Brain microvascular endothelial cell (primary cell): Measurements from ENCODE around the gene NMRK2.

Experiments used
- DNase-seq: peaks from one replicate; pipeline ENCODE4 v3.0.0-alpha.2; 2020
- H3K27ac ChIP-seq: fragments of 250-450 bp; sonication (Bioruptor Pico); 2 replicates; pipeline ENCODE4 v1.5.1; 2020; ENCODE audit warnings: mild to moderate bottlenecking, moderate library complexity
- H3K27me3 ChIP-seq: fragments of 250-450 bp; sonication (Bioruptor Pico); replicated peaks from 2 replicates; pipeline ENCODE4 v1.5.1; 2020; ENCODE audit warnings: mild to moderate bottlenecking
- H3K36me3 ChIP-seq: fragments of 250-450 bp; sonication (Bioruptor Pico); replicated peaks from 2 replicates; pipeline ENCODE4 v1.5.1; 2020; ENCODE audit warnings: mild to moderate bottlenecking
- H3K4me3 ChIP-seq: 2 replicates; pipeline ENCODE4 v1.5.1; 2011; ENCODE audit warnings: low read depth, mild to moderate bottlenecking, control low read depth, low read length, moderate library complexity
- in situ Hi-C: cut with HindIII; loops from 2 replicates; pipeline ENCODE4 v1.10.0; 2017; ENCODE audit warnings: low sequenced_read_pairs, low pct_ligation_motif_present
- TF ChIP-seq, protein P1 (sequence below): IDR thresholded peaks from 2 replicates; pipeline ENCODE4 v1.5.1; 2011; ENCODE audit warnings: low read depth, mild to moderate bottlenecking, moderate library complexity, low read length, control low read depth, inconsistent platforms; ENCODE audit errors: missing control alignments

The NMRK2 gene

DNA sequence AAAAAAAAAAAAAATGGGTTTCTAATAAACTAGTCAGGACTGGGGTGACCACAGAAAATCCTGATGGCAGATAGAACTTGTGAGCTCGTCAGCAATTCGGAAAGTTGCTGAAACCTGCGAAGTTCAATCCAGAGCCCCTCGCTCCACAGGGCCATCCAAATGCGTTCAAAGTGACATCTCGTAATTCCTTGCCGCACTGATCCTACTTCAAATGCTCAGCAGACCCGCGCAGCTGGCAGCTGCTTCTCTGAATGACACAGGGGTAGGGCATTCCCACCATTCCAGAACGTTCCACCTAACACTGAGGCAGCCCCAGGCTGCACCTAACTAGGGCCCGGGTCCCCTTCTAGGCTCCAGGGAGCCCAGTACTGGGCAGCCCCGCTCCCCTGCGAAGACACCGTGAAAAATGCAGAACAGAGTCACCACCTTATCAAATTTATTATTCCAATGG, 42.8 kb downstream of the NMRK2 start:
- in situ Hi-C loops, result no loop called here
- H3K36me3 ChIP-seq, result peaks cover 62% of the 10 kb centered on the region

DNA sequence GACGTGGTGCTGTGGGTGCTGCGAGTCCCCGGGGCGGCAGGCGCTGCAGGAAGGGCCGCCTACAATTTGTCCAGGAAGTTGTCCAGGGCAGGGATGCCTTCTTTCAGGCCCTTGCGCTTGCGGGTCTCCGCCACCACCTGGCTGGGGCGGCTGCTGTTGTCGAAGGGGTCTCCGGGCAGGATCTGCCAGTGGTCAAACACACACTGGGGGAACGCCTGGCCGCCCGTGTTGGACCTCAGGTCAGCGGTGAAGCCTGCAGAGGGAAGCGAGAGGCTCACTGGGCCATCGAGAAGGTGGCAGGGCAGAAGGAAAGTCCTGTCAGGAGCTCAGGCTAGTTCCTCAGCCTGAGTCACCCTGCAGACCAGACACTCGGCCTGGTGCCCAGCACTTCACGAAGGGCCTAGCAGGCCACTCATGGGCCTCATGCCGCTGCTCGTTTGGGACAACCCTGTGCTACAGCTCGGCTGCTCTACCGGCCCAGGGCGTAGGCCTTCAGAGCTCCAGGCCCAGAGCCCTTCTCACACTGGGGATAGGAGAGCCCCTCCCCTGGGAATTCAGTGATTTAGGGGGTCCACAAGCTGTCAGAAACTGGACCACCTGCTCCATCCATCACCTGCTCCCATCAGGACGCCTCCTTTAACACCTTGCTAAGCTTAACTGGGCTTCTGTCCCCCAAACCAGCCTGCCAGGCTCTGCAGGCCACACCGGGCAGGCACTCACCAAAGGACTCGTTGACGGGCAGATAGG, 43.8 kb downstream of the NMRK2 start:
- peaks cover 71% of the 10 kb centered on the region for H3K36me3 ChIP-seq
- no peaks in the 10 kb centered on the region for H3K27me3 ChIP-seq
- TF ChIP-seq, protein P1, sequence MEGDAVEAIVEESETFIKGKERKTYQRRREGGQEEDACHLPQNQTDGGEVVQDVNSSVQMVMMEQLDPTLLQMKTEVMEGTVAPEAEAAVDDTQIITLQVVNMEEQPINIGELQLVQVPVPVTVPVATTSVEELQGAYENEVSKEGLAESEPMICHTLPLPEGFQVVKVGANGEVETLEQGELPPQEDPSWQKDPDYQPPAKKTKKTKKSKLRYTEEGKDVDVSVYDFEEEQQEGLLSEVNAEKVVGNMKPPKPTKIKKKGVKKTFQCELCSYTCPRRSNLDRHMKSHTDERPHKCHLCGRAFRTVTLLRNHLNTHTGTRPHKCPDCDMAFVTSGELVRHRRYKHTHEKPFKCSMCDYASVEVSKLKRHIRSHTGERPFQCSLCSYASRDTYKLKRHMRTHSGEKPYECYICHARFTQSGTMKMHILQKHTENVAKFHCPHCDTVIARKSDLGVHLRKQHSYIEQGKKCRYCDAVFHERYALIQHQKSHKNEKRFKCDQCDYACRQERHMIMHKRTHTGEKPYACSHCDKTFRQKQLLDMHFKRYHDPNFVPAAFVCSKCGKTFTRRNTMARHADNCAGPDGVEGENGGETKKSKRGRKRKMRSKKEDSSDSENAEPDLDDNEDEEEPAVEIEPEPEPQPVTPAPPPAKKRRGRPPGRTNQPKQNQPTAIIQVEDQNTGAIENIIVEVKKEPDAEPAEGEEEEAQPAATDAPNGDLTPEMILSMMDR, result no peak
- in situ Hi-C loops, result no loop called here
- H3K4me3 ChIP-seq, result no peak overlapping the region
- no peak overlapping the region for H3K27ac ChIP-seq
- no peak for DNase-seq

More for the DNA sequence above, 42.8 kb downstream of the NMRK2 start:
- H3K4me3 ChIP-seq, result no peak overlapping the region
- no peak for DNase-seq
- H3K27ac ChIP-seq, result no peak overlapping the region
- H3K27me3 ChIP-seq, result no peaks in the 10 kb centered on the region
- TF ChIP-seq, protein P1, result no peak

DNA sequence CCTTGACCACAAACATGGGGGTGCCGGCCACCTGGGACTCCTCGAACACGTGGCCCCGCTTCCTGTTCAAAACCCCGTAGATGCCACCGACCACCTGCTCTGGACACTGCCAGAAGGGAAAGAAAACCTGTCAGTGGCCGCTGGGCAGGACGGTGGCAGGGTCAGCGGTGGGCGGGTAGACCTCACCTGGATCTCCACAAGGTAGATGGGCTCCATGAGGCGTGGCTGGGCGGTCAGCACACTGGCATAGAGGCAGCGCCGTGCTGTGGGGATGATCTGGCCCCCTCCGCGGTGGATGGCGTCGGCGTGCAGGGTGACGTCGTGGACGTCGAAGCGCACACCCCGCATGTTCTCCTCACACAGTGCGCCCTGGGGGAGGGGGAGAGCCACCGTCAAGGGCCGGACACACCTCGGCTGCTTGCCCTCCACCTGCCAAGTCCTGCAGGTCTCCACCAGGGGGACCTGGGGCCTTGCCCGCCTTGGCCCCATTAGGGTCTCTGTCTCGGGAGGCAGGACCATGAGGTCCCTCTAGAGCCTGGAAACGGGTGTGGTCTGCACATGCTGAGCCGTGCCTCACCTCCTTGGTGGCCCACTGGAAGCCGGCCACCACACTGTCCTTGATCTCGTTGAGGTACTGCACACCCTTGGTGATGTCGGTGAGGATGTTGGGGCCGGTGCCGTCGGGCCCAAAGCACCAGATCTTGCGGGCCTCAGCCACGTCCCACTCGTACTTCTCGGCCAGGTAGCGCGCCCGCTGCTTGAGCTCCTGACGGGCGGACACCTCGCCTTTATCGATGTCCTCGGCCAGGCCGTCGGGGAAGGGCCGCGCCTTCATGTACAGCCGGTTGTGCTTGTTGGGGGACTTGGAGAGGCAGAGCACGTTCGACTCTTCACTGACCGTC, 44.6 kb downstream of the NMRK2 start:
- no peak for DNase-seq
- Histone ChIP-seq H3K4me3 (no peak overlapping the region), H3K27me3 (no peaks in the 10 kb centered on the region), H3K27ac (no peak overlapping the region), H3K36me3 (peaks cover 76% of the 10 kb centered on the region)
- in situ Hi-C loops, result no loop called here
- TF ChIP-seq, protein P1, result peak; percentile 39

DNA sequence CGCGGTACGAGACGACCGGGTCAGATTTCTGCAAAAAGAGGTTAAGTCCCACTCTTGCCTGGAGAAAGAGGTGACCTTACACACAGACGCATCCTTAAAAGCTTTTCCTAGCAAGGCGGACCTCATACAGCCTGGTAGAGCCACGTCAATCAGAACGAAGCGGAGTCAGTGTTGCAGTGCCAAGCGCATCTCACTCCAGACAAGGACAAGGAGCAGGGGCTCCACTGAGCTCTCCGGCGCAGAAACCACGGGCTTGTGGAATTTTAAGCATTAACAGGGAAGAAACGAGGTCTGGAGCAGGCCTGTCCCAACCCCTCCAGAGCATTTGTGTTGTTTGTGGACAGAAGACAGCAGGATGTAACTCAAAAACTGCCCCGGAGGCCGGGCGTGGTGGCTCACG, 45.3 kb downstream of the NMRK2 start:
- in situ Hi-C loops, result no loop called here
- H3K36me3 ChIP-seq, result peaks cover 80% of the 10 kb centered on the region

DNA sequence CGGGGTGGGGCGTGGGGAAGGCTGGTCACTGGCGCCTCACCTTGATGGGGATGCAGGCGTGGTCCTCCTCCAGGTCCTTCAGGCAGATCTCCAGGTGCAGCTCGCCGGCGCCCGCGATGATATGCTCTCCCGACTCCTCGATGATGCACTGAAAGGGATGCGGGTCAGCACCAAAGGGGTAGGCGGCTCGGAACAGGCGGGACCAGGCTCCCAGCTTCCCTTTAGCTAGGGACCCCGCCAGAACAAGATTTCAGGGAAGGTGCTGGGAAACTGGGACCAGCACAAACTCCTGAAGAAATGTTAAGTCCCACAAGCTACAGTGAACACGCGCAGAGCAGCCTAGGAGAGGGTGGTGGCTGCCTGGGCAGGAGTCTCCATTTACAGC, 46.4 kb downstream of the NMRK2 start:
- no peak for DNase-seq
- in situ Hi-C loops, result no loop called here
- H3K27me3 ChIP-seq, result no peaks in the 10 kb centered on the region
- peaks cover 91% of the 10 kb centered on the region for H3K36me3 ChIP-seq
- no peak overlapping the region for H3K4me3 ChIP-seq
- TF ChIP-seq, protein P1, result no peak
- no peak overlapping the region for H3K27ac ChIP-seq

More for the DNA sequence above, 45.3 kb downstream of the NMRK2 start:
- no peak for DNase-seq
- Histone ChIP-seq H3K27ac (no peak overlapping the region), H3K4me3 (no peak overlapping the region), H3K27me3 (no peaks in the 10 kb centered on the region)
- TF ChIP-seq, protein P1, result no peak
